Prostate gland (tissue), 2 donors: ENCODE measurements around the gene HADHA.

ENCODE experiments used
- POLR2A ChIP-seq: fragments of 450-650 bp; IDR thresholded peaks from one replicate; pipeline ENCODE4 v1.6.1; 2016; ENCODE audit warnings: antibody characterized with exemption, mild to moderate bottlenecking
- POLR2AphosphoS5 ChIP-seq: sonication (generic); formaldehyde crosslinking; IDR thresholded peaks from one replicate; pipeline ENCODE4 v1.6.1; 2017; ENCODE audit warnings: antibody characterized with exemption
- TF ChIP-seq, protein P1 (sequence below), 4 experiments: fragments of 200-600 bp in 2 of 4; fragments of 450-650 bp in 2 of 4; sonication (generic) in 2 of 4; IDR thresholded peaks; 1 replicate in 3 of 4; 2 replicates in 1 of 4; pipeline ENCODE4 v1.5.1; 2016 to 2019; ENCODE audit warnings: antibody characterized with exemption in 4 of 4, mild to moderate bottlenecking in 2 of 4, moderate library complexity in 2 of 4

DNA sequence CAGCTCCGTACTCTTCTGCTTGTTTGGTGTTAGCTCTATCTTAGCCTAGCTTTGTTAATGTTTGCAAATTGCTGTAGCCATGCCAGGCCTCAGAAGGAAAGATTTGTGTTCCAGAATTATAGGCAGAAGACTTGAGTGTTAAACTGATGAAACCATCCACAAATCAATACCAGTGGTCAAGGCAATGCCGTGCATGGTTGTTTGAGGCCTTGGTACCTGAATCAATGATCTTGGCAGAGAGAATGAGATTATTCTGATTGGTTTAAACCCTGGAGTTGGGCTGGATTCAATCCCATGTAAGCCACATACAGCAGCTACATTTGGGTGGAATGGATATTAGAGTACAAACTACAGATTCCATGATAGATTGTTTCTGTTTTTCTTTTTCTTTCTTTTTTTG is 5.2 kb upstream of the HADHA start:
- TF ChIP-seq POLR2A = no peak
- TF ChIP-seq, protein P1, sequence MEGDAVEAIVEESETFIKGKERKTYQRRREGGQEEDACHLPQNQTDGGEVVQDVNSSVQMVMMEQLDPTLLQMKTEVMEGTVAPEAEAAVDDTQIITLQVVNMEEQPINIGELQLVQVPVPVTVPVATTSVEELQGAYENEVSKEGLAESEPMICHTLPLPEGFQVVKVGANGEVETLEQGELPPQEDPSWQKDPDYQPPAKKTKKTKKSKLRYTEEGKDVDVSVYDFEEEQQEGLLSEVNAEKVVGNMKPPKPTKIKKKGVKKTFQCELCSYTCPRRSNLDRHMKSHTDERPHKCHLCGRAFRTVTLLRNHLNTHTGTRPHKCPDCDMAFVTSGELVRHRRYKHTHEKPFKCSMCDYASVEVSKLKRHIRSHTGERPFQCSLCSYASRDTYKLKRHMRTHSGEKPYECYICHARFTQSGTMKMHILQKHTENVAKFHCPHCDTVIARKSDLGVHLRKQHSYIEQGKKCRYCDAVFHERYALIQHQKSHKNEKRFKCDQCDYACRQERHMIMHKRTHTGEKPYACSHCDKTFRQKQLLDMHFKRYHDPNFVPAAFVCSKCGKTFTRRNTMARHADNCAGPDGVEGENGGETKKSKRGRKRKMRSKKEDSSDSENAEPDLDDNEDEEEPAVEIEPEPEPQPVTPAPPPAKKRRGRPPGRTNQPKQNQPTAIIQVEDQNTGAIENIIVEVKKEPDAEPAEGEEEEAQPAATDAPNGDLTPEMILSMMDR (IDR thresholded peaks at IDR 0.05) = no peak
- no peak for TF ChIP-seq POLR2AphosphoS5
